ENCODE data around the gene PIP4K2B.

- TF ChIP-seq EZH2 (IDR thresholded peaks at IDR 0.05; ENCODE audit: low read depth, low read length, severe bottlenecking), result no peak
- TF ChIP-seq JUND (IDR thresholded peaks at IDR 0.05; ENCODE audit: low read length), result no peak
- TF ChIP-seq TAF7 (optimal IDR thresholded peaks at IDR 0.05; ENCODE audit: borderline replicate concordance, low read depth, low read length), result no peak
- no peak for TF ChIP-seq SIRT6 (IDR thresholded peaks at IDR 0.05; ENCODE audit: low read length)
- no peak for TF ChIP-seq EP300 (IDR thresholded peaks at IDR 0.05; ENCODE audit: borderline replicate concordance in 1 of 2, low read depth in 2 of 2, low read length in 2 of 2)
- TF ChIP-seq CTCF (IDR thresholded peaks at IDR 0.05; ENCODE audit: control extremely low read depth in 1 of 3, insufficient read depth in 1 of 3, low read depth in 1 of 3, low read length in 3 of 3), result no peak
Observed at GRCh38 chr17:38746004-38746848, 53.1 kb downstream of the PIP4K2B start.

Data from H1 (cell line).